ENCODE data around the gene BCAP31.

GRCh38 chrX:153733651-153734240, 9.6 kb upstream of the BCAP31 start:
- TF ChIP-seq EZH2 (IDR thresholded peaks at IDR 0.05; ENCODE audit: insufficient read depth, low read length), result no peak
- no peak for TF ChIP-seq CTCF (IDR thresholded peaks at IDR 0.05; ENCODE audit: insufficient read depth, low read depth, low read length)

Measured in astrocyte (in vitro differentiated cells and primary cell).